NCI-H748 (cell line): ENCODE results near the gene GCNT4.

ENCODE experiments used
- DNase-seq: peaks from one replicate; lab custom pipeline; 2025; ENCODE audit not compliant: unreplicated experiment; lab: John Stamatoyannopoulos, UW

The GCNT4 gene

DNA sequence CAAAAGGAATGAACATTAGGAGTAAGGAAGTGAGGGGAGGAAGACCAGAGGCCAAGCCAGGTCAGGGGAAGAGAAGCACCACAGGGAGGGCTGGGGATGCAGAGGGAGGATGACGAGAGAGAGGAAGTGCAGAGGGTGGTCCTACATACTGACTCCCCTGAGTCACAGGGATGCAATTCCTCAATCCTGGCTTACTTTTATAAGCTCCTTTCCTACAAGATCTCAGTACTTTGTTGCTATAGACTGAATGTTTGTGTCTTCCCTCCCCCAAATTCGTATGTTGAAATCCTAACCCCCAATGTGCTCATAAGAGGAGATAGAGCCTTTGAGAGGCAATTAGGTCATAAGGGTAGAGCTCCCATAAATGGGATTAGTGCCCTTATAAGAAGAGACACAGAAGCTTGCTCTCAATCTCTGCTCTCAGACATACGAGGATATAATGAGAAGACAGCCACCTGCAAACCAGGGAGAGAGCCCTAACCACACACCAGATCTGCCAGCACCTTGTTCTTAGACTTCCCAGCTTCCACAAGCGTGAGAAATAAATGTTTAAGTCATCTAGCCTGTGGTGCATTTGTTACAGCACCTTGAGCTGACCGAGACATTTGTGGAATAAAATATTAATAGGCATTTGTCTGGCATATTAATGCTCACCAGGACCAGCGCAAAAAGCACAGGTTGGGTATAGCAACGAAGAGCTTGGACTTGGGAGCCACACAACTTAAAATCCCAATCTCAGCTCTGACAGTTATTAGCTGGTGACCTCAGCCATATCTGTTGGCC is 33.4 kb downstream of the GCNT4 start:
- no peak for DNase-seq

- no peak for DNase-seq
These were observed 34.4 kb downstream of the GCNT4 start for GRCh38 chr5:75017971-75018370.

- no peak for DNase-seq
These were observed 35.5 kb downstream of the GCNT4 start for GRCh38 chr5:75016896-75017295.

- no peak for DNase-seq
These were observed 39.6 kb downstream of the GCNT4 start for GRCh38 chr5:75012748-75013147.

- no peak for DNase-seq
These were observed 41.5 kb downstream of the GCNT4 start for GRCh38 chr5:75010838-75011237.

- DNase-seq: no peak
These were observed 42.6 kb downstream of the GCNT4 start for GRCh38 chr5:75009556-75010345.

GRCh38 chr5:75006865-75007822 is 45.2 kb downstream of the GCNT4 start:
- DNase-seq: no peak

DNA sequence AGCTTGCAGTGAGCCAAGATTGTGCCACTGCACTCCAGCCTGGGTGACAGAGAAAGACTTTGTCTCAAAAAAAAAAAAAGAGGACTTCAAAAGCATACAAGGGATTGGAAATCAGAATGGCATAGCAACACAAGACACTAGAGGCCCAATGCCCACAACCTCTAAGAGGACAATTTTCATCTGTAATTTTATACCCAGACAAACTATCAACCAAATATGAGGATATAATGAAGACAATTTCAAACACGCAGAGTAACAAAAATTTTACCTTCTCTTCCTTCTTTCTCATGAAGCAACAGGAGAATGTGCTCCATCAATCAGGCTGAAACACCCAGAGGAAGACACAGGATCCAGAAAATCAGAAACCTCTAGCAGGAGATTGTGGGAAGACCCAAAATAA is 46.8 kb downstream of the GCNT4 start:
- DNase-seq: no peak
